PC-3 (cell line): ENCODE data around the gene TPRA1. TPM values are rescaled to one million over a fixed set of nuclear protein-coding genes. Genes with fewer than 3 reads are reported as not detected.

ENCODE experiments used
- ATAC-seq: fragments of 200-7000 bp; cut with Tn5 transposase; 2 replicates; pipeline ENCODE4 v1.9.1; 2020; ENCODE audit warnings: mild to moderate bottlenecking, moderate library complexity
- BruUV-seq: library from RNA; stranded (reverse); fragments of 400-500 nt; replicated peaks from 2 replicates; lab custom pipeline; 2021; lab: Mats Ljungman, UMichigan
- CTCF ChIA-PET: fragments of 300-600 bp; sonication (Branson Sonifier 250); formaldehyde crosslinking; loops from one replicate; lab custom pipeline; 2022; ENCODE audit warnings: antibody characterized with exemption; lab: Charles Lee
- POLR2A ChIA-PET: fragments of 300-600 bp; sonication (Branson Sonifier 250); formaldehyde crosslinking; loops from one replicate; lab custom pipeline; 2022; ENCODE audit warnings: antibody characterized with exemption; ENCODE audit not compliant: unreplicated experiment; lab: Charles Lee
- DNase-seq: peaks from one replicate; pipeline ENCODE4 v3.0.0-alpha.2; 2015
- H2AFZ ChIP-seq: fragments of 300-600 bp; sonication (generic); 2 replicates; pipeline ENCODE4 v1.6.0; 2016; ENCODE audit warnings: antibody characterized with exemption, low read length
- H3F3A ChIP-seq: fragments of 300-600 bp; sonication (generic); one replicate; pipeline ENCODE4 v1.6.0; 2017; ENCODE audit warnings: antibody characterized with exemption, low read length, control low read depth, mild to moderate bottlenecking; ENCODE audit not compliant: unreplicated experiment
- H3K27ac ChIP-seq: fragments of 300-600 bp; sonication (generic); 2 replicates; pipeline ENCODE4 v1.5.1; 2016; ENCODE audit warnings: mild to moderate bottlenecking, low read length
- H3K27me3 ChIP-seq: fragments of 300-600 bp; sonication (generic); 2 replicates; pipeline ENCODE4 v1.6.1; 2016; ENCODE audit warnings: low read length, mixed read lengths
- H3K36me3 ChIP-seq: fragments of 300-600 bp; sonication (generic); 2 replicates; pipeline ENCODE4 v1.6.1; 2016; ENCODE audit warnings: low read depth, mixed run types, low read length, mixed read lengths
- H3K4me1 ChIP-seq: fragments of 300-600 bp; sonication (generic); 2 replicates; pipeline ENCODE4 v1.5.1; 2016; ENCODE audit warnings: low read length; ENCODE audit not compliant: insufficient read depth
- H3K4me2 ChIP-seq: fragments of 300-600 bp; sonication (generic); 2 replicates; pipeline ENCODE4 v1.6.0; 2016; ENCODE audit warnings: low read length
- H3K4me3 ChIP-seq: fragments of 300-600 bp; sonication (generic); 2 replicates; pipeline ENCODE4 v1.5.1; 2016; ENCODE audit warnings: mild to moderate bottlenecking, low read length, mixed read lengths
- H3K79me2 ChIP-seq: fragments of 300-600 bp; sonication (generic); 2 replicates; pipeline ENCODE4 v1.6.1; 2017; ENCODE audit warnings: low read length, mixed read lengths
- H3K9ac ChIP-seq: fragments of 300-600 bp; sonication (generic); 2 replicates; pipeline ENCODE4 v1.6.0; 2016; ENCODE audit warnings: mild to moderate bottlenecking, low read length
- H3K9me2 ChIP-seq: fragments of 300-600 bp; sonication (generic); replicated peaks from 2 replicates; pipeline ENCODE4 v1.6.1; 2016; ENCODE audit warnings: mixed run types, low read length, mixed read lengths
- H3K9me3 ChIP-seq: fragments of 300-600 bp; sonication (generic); 2 replicates; pipeline ENCODE4 v1.6.1; 2016; ENCODE audit warnings: low read length, mixed read lengths
- H4K20me1 ChIP-seq: fragments of 300-600 bp; sonication (generic); 2 replicates; pipeline ENCODE4 v1.6.1; 2016; ENCODE audit warnings: low read length, mixed read lengths
- CTCF ChIP-seq: fragments of 300-600 bp; sonication (generic); conservative IDR thresholded peaks from 2 replicates; pipeline ENCODE4 v1.5.1; 2017; ENCODE audit warnings: antibody characterized with exemption, low read depth, mild to moderate bottlenecking, low read length
- EZH2 ChIP-seq: fragments of 300-600 bp; sonication (generic); IDR thresholded peaks from one replicate; pipeline ENCODE4 v1.6.1; 2017; ENCODE audit warnings: antibody characterized with exemption, mild to moderate bottlenecking, low read length; ENCODE audit not compliant: unreplicated experiment
- EZH2phosphoT487 ChIP-seq: fragments of 300-600 bp; sonication (generic); IDR thresholded peaks from 2 replicates; pipeline ENCODE4 v1.6.1; 2018; ENCODE audit warnings: mild to moderate bottlenecking, antibody characterized with exemption, low read length, borderline replicate concordance
- intact Hi-C: fragments of 100-400 bp; cut with micrococcal nuclease; formaldehyde crosslinking; loops from 2 replicates; pipeline ENCODE4 v1.9.0; 2023
- total RNA-seq: library from RNA; depleted of rRNA; stranded (reverse); fragments of >200 nt; gene quantifications from 2 replicates; pipeline ENCODE4 v1.2.3, GENCODE V29; 2014

The TPRA1 gene
- total RNA-seq, 1 experiment from 2014 or later: 25.7 TPM

GRCh38 chr3:127595303-127595702 lies 4.8 kb upstream of the TPRA1 start:
- H3K9ac ChIP-seq: no peak overlapping the region
- H3K27me3 ChIP-seq: no peaks in the 10 kb centered on the region
- peaks cover 29% of the 10 kb centered on the region for H3K4me1 ChIP-seq
- intact Hi-C loops: loop anchor here (10.0 kb wide), 1 partner anchor 99 kb away; no protein-coding TSS in a partner anchor
- H3F3A ChIP-seq: no peaks in the 10 kb centered on the region
- no peak overlapping the region for H2AFZ ChIP-seq
- no TSS peak for BruUV-seq
- peaks cover 22% of the 10 kb centered on the region for H3K79me2 ChIP-seq
- no peaks in the 10 kb centered on the region for H4K20me1 ChIP-seq
- TF ChIP-seq EZH2: no peak
- no peak for TF ChIP-seq CTCF
- no peak for TF ChIP-seq EZH2phosphoT487
- H3K9me3 ChIP-seq: no peaks in the 10 kb centered on the region
- ChIA-PET POLR2A (no interaction called here), CTCF (no interaction called here)
- H3K27ac ChIP-seq: no peak overlapping the region
- no peak for ATAC-seq
- H3K36me3 ChIP-seq: peaks cover 1% of the 10 kb centered on the region
- DNase-seq: no peak
- no peak overlapping the region for H3K4me2 ChIP-seq
- no peaks in the 10 kb centered on the region for H3K9me2 ChIP-seq
- no peak overlapping the region for H3K4me3 ChIP-seq

GRCh38 chr3:127593178-127593577 lies 2.6 kb upstream of the TPRA1 start:
- H4K20me1 ChIP-seq: 0 out of 2 replicates have a peak, but pooled peaks cover 5% of the 10 kb centered on the region
- no peaks in the 10 kb centered on the region for H3K9me2 ChIP-seq
- H3K79me2 ChIP-seq: peaks cover 23% of the 10 kb centered on the region
- TF ChIP-seq EZH2phosphoT487 (no peak), EZH2 (no peak), CTCF (no peak)
- ChIA-PET POLR2A (no interaction called here), CTCF (no interaction called here)
- H3K9ac ChIP-seq: no peak overlapping the region
- H3K4me1 ChIP-seq: peaks cover 17% of the 10 kb centered on the region
- no peak overlapping the region for H3K27ac ChIP-seq
- H3K9me3 ChIP-seq: no peaks in the 10 kb centered on the region
- intact Hi-C loops: loop anchor here (10.0 kb wide), 1 partner anchor 102 kb away; no protein-coding TSS in a partner anchor
- no peak overlapping the region for H3K4me2 ChIP-seq
- ATAC-seq (no peak), DNase-seq (no peak)
- H3K27me3 ChIP-seq: no peaks in the 10 kb centered on the region
- no peaks in the 10 kb centered on the region for H3F3A ChIP-seq
- no TSS peak for BruUV-seq
- H3K36me3 ChIP-seq: no peaks in the 10 kb centered on the region
- H3K4me3 ChIP-seq: no peak overlapping the region
- no peak overlapping the region for H2AFZ ChIP-seq

GRCh38 chr3:127590282-127590592 lies 296 bp downstream of the TPRA1 start:
- Histone ChIP-seq H4K20me1 (0 out of 2 replicates have a peak, but pooled peaks cover 8% of the 10 kb centered on the region), H3K9ac (peak overlapping the region; percentile 86), H3K4me3 (peak overlapping the region; percentile 83), H2AFZ (peak overlapping the region; percentile 30; the same call in 1 of the 2 replicates), H3K4me2 (peak overlapping the region; percentile 96), H3K27ac (peak overlapping the region; percentile 84; the same call in 1 of the 2 replicates), H3K9me2 (no peaks in the 10 kb centered on the region), H3F3A (no peaks in the 10 kb centered on the region), H3K79me2 (peaks cover 52% of the 10 kb centered on the region), H3K4me1 (peaks cover 21% of the 10 kb centered on the region), H3K9me3 (no peaks in the 10 kb centered on the region), H3K36me3 (no peaks in the 10 kb centered on the region), H3K27me3 (no peaks in the 10 kb centered on the region)
- ATAC-seq: peak; percentile 40
- no peak for DNase-seq
- no TSS peak for BruUV-seq
- ChIA-PET CTCF (interaction anchor here (2.3 kb wide), 1 partner anchor 15 kb away, joined by 13 read pairs; no protein-coding TSS in a partner anchor), POLR2A (interaction anchor here (0.6 kb wide), 1 partner anchor 894 kb away, joined by 14 read pairs; no protein-coding TSS in a partner anchor)
- intact Hi-C loops: loop anchor here (10.0 kb wide), 1 partner anchor 105 kb away; no protein-coding TSS in a partner anchor
- no peak for TF ChIP-seq EZH2
- TF ChIP-seq CTCF: no peak
- no peak for TF ChIP-seq EZH2phosphoT487
